OCI-LY7 (cell line): Measurements from ENCODE around the gene CNDP2.

ENCODE experiments used
- EZH2phosphoT487 ChIP-seq: fragments of 200-600 bp; sonication (generic); IDR thresholded peaks from 2 replicates; pipeline ENCODE4 v1.6.1; 2018; ENCODE audit warnings: low read depth, borderline replicate concordance, mild to moderate bottlenecking, mixed run types, antibody characterized with exemption, low read length, moderate library complexity, mixed read lengths
- TF ChIP-seq, protein P1 (sequence below): fragments of 200-600 bp; sonication (generic); conservative IDR thresholded peaks from 2 replicates; pipeline ENCODE4 v1.5.1; 2014; ENCODE audit warnings: mild to moderate bottlenecking, antibody characterized with exemption, low read length, moderate library complexity, mixed read lengths

- TF ChIP-seq, protein P1, sequence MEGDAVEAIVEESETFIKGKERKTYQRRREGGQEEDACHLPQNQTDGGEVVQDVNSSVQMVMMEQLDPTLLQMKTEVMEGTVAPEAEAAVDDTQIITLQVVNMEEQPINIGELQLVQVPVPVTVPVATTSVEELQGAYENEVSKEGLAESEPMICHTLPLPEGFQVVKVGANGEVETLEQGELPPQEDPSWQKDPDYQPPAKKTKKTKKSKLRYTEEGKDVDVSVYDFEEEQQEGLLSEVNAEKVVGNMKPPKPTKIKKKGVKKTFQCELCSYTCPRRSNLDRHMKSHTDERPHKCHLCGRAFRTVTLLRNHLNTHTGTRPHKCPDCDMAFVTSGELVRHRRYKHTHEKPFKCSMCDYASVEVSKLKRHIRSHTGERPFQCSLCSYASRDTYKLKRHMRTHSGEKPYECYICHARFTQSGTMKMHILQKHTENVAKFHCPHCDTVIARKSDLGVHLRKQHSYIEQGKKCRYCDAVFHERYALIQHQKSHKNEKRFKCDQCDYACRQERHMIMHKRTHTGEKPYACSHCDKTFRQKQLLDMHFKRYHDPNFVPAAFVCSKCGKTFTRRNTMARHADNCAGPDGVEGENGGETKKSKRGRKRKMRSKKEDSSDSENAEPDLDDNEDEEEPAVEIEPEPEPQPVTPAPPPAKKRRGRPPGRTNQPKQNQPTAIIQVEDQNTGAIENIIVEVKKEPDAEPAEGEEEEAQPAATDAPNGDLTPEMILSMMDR = no peak
- no peak for TF ChIP-seq EZH2phosphoT487
Measured at GRCh38 chr18:74513883-74514205, 17.7 kb downstream of the CNDP2 start.
